Mammary epithelial cell (primary cell): Measurements from ENCODE around the gene IDUA.

Experiments used
- EZH2 ChIP-seq: IDR thresholded peaks from 2 replicates; pipeline ENCODE4 v1.6.1; 2012; ENCODE audit warnings: low read length, inconsistent platforms, borderline replicate concordance
- TF ChIP-seq, protein P1 (sequence below), 2 donors: IDR thresholded peaks in 1 of 2; conservative IDR thresholded peaks in 1 of 2; 2 replicates each; pipeline ENCODE4 v1.5.1; 2011 to 2012; ENCODE audit warnings: inconsistent platforms in 2 of 2, low read length in 2 of 2, mild to moderate bottlenecking in 2 of 2, control low read depth in 1 of 2, low read depth in 1 of 2; ENCODE audit not compliant: insufficient read depth in 1 of 2; ENCODE audit errors: extremely low read depth in 1 of 2

DNA sequence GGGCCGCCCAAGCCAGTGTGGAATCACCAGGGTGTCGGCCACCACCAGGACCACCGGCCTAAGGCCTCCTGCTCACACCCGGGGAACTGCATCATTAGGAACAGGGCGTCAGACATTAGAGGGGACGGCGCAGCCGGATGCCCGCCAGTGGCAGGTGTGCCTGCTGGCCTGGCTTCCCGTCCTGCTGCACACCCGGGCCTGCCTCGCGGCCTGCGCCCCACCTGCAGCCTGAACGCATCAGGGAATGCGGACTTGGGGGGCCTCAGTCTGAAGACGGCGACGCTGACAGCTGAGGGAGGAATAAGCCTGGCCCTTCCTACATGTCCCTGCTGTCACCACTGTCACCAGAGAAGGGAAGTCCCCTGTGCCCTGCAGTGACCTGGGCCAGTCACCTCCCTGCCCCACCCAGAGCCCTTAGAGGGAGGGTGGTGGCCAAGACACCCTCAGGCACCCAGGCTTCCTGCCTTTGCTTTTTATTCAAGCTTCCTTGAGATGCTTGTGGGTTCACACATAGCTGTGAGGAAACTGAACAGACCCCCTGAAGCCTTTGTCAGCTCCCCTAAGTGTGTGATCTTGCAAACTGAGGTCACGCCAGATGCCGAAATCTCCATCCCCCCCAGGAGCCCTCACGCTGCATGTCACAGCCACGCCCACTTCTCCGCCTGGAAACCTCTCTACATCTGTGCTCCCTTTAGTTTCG lies 16.6 kb upstream of the IDUA start:
- TF ChIP-seq, protein P1, sequence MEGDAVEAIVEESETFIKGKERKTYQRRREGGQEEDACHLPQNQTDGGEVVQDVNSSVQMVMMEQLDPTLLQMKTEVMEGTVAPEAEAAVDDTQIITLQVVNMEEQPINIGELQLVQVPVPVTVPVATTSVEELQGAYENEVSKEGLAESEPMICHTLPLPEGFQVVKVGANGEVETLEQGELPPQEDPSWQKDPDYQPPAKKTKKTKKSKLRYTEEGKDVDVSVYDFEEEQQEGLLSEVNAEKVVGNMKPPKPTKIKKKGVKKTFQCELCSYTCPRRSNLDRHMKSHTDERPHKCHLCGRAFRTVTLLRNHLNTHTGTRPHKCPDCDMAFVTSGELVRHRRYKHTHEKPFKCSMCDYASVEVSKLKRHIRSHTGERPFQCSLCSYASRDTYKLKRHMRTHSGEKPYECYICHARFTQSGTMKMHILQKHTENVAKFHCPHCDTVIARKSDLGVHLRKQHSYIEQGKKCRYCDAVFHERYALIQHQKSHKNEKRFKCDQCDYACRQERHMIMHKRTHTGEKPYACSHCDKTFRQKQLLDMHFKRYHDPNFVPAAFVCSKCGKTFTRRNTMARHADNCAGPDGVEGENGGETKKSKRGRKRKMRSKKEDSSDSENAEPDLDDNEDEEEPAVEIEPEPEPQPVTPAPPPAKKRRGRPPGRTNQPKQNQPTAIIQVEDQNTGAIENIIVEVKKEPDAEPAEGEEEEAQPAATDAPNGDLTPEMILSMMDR (conservative IDR thresholded peaks at IDR 0.05 in 1 of 2, IDR thresholded peaks at IDR 0.05 in 1 of 2; ENCODE audit: extremely low read depth in 1 of 2, insufficient read depth in 1 of 2, low read depth in 1 of 2, low read length in 2 of 2), result no peak
- TF ChIP-seq EZH2, result no peak
